Tibial artery (tissue), 4 donors: Measurements from ENCODE around the gene BGN.

Experiments
- DNase-seq, 2 donors: peaks; one replicate each; pipeline ENCODE4 v3.0.0-alpha.2; 2019
- H3K27ac ChIP-seq, 2 donors: fragments of 200-600 bp; sonication (generic) in 1 of 2; 1 replicate in 1 of 2; 2 replicates in 1 of 2; pipeline ENCODE4 v1.5.1; 2018 to 2019; ENCODE audit warnings: mild to moderate bottlenecking in 1 of 2
- H3K27me3 ChIP-seq, 2 donors: fragments of 200-600 bp; sonication (generic) in 1 of 2; one replicate each; pipeline versions ENCODE4 v1.5.1 to v1.6.0; 2016 to 2019
- H3K36me3 ChIP-seq, 3 donors: fragments of 200-600 bp; sonication (generic) in 2 of 3; one replicate each; pipeline ENCODE4 v1.5.1; 2016 to 2019; ENCODE audit warnings: mild to moderate bottlenecking in 2 of 3
- H3K4me1 ChIP-seq, 4 donors: fragments of 200-600 bp; sonication (generic) in 2 of 4; 1 replicate in 3 of 4; 2 replicates in 1 of 4; pipeline ENCODE4 v1.5.1; 2016 to 2019
- H3K4me3 ChIP-seq, 2 donors: fragments of 200-600 bp; sonication (generic) in 1 of 2; 1 replicate in 1 of 2; 2 replicates in 1 of 2; pipeline ENCODE4 v1.5.1; 2018 to 2019; ENCODE audit warnings: mild to moderate bottlenecking in 2 of 2
- H3K9me3 ChIP-seq, 3 donors: fragments of 200-600 bp; sonication (generic) in 1 of 3; one replicate each; pipeline ENCODE4 v1.5.1; 2016 to 2019
- intact Hi-C: fragments of 100-400 bp; cut with DNase I; formaldehyde crosslinking; loops from one replicate; pipeline ENCODE4 v1.15.0; 2023; ENCODE audit warnings: low total_unique reads
- TF ChIP-seq, protein P1 (sequence below), 2 experiments: fragments of 200-600 bp in 1 of 2; fragments of 450-650 bp in 1 of 2; IDR thresholded peaks; one replicate each; pipeline ENCODE4 v1.5.1; 2017 to 2019; ENCODE audit warnings: antibody characterized with exemption in 2 of 2, mild to moderate bottlenecking in 1 of 2, moderate library complexity in 1 of 2

The BGN gene

DNA sequence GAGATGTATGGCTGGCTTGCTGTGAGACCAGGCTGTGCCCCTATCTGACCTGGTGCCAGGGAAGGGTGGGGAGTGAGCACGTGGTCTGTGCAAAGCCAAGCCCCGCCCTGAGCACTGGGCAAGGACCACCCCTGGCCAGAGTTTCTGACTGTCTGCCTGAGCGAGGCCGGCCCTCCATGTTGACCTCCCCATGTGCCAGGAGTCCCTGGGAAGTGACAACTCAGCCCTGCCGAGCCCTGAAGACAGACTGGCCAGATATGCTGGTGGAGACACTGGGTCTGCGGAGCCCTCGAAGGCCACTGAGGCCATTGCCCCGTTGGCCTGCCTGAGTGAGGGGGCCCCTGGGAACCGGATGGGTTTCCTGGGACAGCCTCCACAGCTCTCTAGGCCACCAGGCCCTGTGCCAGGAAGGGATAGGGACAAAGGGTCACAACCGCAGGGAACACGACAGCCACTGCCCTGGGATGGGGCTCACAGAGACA is 7.1 kb upstream of the BGN start:
- peak; percentile 61 to 93 for DNase-seq
- Histone ChIP-seq H3K4me1 (peaks cover 8 to 93% (median 74%) of the 10 kb centered on the region in 4 donors), H3K27me3 (no peaks in the 10 kb centered on the region), H3K36me3 (no peaks in the 10 kb centered on the region), H3K9me3 (no peaks in the 10 kb centered on the region), H3K4me3 (peak overlapping the region; percentile 24 to 29), H3K27ac (peak overlapping the region; percentile 80 to 88)
- intact Hi-C loops, result no loop called here
- TF ChIP-seq, protein P1, sequence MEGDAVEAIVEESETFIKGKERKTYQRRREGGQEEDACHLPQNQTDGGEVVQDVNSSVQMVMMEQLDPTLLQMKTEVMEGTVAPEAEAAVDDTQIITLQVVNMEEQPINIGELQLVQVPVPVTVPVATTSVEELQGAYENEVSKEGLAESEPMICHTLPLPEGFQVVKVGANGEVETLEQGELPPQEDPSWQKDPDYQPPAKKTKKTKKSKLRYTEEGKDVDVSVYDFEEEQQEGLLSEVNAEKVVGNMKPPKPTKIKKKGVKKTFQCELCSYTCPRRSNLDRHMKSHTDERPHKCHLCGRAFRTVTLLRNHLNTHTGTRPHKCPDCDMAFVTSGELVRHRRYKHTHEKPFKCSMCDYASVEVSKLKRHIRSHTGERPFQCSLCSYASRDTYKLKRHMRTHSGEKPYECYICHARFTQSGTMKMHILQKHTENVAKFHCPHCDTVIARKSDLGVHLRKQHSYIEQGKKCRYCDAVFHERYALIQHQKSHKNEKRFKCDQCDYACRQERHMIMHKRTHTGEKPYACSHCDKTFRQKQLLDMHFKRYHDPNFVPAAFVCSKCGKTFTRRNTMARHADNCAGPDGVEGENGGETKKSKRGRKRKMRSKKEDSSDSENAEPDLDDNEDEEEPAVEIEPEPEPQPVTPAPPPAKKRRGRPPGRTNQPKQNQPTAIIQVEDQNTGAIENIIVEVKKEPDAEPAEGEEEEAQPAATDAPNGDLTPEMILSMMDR (IDR thresholded peaks at IDR 0.05), result no peak

- TF ChIP-seq, protein P1 (IDR thresholded peaks at IDR 0.05), result no peak
- H3K4me3 ChIP-seq, result peak overlapping the region; percentile 18 to 22
- peaks cover 8 to 96% (median 71%) of the 10 kb centered on the region in 4 donors for H3K4me1 ChIP-seq
- peak overlapping the region; percentile 80 to 88 for H3K27ac ChIP-seq
- intact Hi-C loops, result no loop called here
- DNase-seq, result peak; percentile 27 to 89
- no peaks in the 10 kb centered on the region for H3K9me3 ChIP-seq
- H3K27me3 ChIP-seq, result no peaks in the 10 kb centered on the region
- H3K36me3 ChIP-seq, result no peaks in the 10 kb centered on the region
Measured at GRCh38 chrX:153488231-153488914, 6.4 kb upstream of the BGN start.

- H3K4me1 ChIP-seq, result peaks cover 8 to 86% (median 61%) of the 10 kb centered on the region in 4 donors
- TF ChIP-seq, protein P1 (IDR thresholded peaks at IDR 0.05), result no peak
- no peaks in the 10 kb centered on the region for H3K27me3 ChIP-seq
- H3K9me3 ChIP-seq, result no peaks in the 10 kb centered on the region
- intact Hi-C loops, result no loop called here
- no peaks in the 10 kb centered on the region for H3K36me3 ChIP-seq
- no peak for DNase-seq
- H3K4me3 ChIP-seq, result no peak overlapping the region
- peak overlapping the region; percentile 80 to 88 for H3K27ac ChIP-seq
Measured at GRCh38 chrX:153490217-153490930, 4.4 kb upstream of the BGN start.

DNA sequence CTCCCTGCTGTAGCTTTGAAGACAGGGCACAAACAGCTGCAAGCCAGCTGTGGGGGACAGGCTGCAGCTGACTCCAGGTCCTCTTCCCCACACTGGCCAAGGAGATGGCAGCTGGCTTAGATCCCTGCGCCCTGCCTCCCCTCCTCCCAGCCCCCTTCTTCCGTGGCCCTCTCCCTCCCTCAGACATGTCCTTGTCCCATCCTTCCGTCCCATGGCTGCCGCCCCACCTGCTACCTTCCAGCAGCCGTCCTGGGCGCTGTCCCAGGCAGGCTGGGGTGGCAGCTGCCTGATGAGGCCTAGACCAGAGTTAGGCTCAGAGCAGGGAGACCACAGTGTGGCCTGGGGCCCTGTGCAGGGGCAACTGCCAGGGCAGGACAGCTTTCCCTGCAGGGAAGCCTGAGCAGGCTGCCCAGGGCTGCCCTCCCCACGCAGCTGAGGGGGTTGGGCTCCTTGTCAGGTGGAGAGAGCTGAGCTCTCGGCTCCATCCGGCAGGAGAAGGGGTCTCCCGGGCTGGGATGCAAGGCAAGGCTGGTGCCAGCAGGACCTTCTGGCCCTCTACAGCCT is 3.3 kb upstream of the BGN start:
- no peak for DNase-seq
- peak overlapping the region; percentile 47 to 88 for H3K27ac ChIP-seq
- H3K27me3 ChIP-seq, result no peaks in the 10 kb centered on the region
- TF ChIP-seq, protein P1 (IDR thresholded peaks at IDR 0.05), result no peak
- H3K4me3 ChIP-seq, result no peak overlapping the region
- peaks cover 8 to 76% (median 51%) of the 10 kb centered on the region in 4 donors for H3K4me1 ChIP-seq
- H3K9me3 ChIP-seq, result no peaks in the 10 kb centered on the region
- intact Hi-C loops, result no loop called here
- H3K36me3 ChIP-seq, result no peaks in the 10 kb centered on the region

DNA sequence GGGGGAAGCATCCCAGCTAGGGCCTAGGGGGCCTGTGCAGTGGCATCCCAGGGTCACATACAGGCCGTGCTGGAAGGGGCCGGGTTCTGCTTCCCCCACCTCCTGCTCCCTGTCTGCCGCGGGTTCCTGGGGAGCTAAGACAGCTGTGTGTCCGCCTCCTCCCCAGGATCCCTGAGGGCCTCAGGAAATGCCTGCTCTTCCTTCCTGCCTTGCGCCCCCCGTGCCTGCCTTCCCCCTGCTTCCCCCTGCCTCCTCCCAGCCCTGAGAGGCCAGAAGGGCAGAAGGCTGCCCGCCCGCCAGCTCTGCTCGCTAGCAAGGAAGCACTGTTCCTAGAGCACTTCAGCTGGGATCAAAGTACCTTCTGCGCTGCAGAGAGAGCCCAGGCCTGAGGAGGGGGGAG is 2.9 kb upstream of the BGN start:
- H3K36me3 ChIP-seq, result no peaks in the 10 kb centered on the region
- H3K4me3 ChIP-seq, result no peak overlapping the region
- no peaks in the 10 kb centered on the region for H3K9me3 ChIP-seq
- H3K4me1 ChIP-seq, result peaks cover 8 to 71% (median 49%) of the 10 kb centered on the region in 4 donors
- H3K27me3 ChIP-seq, result no peaks in the 10 kb centered on the region
- no peak for DNase-seq
- intact Hi-C loops, result no loop called here
- TF ChIP-seq, protein P1 (IDR thresholded peaks at IDR 0.05), result no peak
- peak overlapping the region; percentile 47 to 88 for H3K27ac ChIP-seq
